Nephron progenitor cell (in vitro differentiated cells): Measurements from ENCODE around the gene COL4A1.

Source experiments
- DNase-seq: peaks from one replicate; pipeline ENCODE4 v3.0.0; 2021
- H3K27ac Mint-ChIP-seq: 2 replicates; pipeline ENCODE4 v1.8.0; 2021; ENCODE audit warnings: mild to moderate bottlenecking, moderate library complexity, mixed read lengths
- H3K27me3 Mint-ChIP-seq: 2 replicates; pipeline ENCODE4 v1.8.0; 2021; ENCODE audit warnings: mild to moderate bottlenecking, low read depth, mixed read lengths; ENCODE audit not compliant: poor library complexity
- H3K36me3 Mint-ChIP-seq: 2 replicates; pipeline ENCODE4 v1.8.0; 2021; ENCODE audit warnings: low read depth, mixed read lengths
- H3K4me1 Mint-ChIP-seq: 2 replicates; pipeline ENCODE4 v1.8.0; 2021; ENCODE audit warnings: mixed read lengths
- H3K4me3 Mint-ChIP-seq: 2 replicates; pipeline ENCODE4 v1.8.0; 2021; ENCODE audit warnings: mild to moderate bottlenecking, moderate library complexity, mixed read lengths
- H3K9me3 Mint-ChIP-seq: 2 replicates; pipeline ENCODE4 v1.8.0; 2021; ENCODE audit warnings: mild to moderate bottlenecking, moderate library complexity, mixed read lengths
- TF ChIP-seq, protein P1 (sequence below): fragments of 200-600 bp; sonication (generic); IDR thresholded peaks from 2 replicates; pipeline ENCODE4 v1.5.0; 2021; ENCODE audit warnings: antibody characterized with exemption

COL4A1 gene

DNA sequence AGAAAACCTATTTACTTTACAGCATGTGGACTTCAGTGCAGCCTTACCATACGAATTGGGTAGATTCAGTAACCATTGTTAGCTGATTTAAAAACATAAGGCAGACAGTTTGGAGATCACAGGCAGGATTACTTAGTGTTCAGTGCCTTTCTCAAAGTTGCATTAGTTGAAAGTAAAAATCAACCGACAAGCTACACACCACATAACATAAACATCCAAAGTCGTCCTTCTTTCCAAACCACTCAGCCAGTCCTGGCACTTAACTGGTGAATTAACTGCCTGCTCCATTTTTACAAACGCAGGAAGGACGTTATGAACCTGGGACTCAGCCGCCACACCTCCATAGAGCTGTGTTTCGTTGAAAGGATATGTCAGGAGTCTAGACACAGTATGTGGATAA is 91.4 kb downstream of the COL4A1 start:
- peaks cover 4% of the 10 kb centered on the region for H3K27me3 Mint-ChIP-seq
- H3K4me1 Mint-ChIP-seq = peaks cover 29% of the 10 kb centered on the region
- no peaks in the 10 kb centered on the region for H3K9me3 Mint-ChIP-seq
- H3K36me3 Mint-ChIP-seq = peaks cover 22% of the 10 kb centered on the region
- no peak overlapping the region for H3K27ac Mint-ChIP-seq
- TF ChIP-seq, protein P1, sequence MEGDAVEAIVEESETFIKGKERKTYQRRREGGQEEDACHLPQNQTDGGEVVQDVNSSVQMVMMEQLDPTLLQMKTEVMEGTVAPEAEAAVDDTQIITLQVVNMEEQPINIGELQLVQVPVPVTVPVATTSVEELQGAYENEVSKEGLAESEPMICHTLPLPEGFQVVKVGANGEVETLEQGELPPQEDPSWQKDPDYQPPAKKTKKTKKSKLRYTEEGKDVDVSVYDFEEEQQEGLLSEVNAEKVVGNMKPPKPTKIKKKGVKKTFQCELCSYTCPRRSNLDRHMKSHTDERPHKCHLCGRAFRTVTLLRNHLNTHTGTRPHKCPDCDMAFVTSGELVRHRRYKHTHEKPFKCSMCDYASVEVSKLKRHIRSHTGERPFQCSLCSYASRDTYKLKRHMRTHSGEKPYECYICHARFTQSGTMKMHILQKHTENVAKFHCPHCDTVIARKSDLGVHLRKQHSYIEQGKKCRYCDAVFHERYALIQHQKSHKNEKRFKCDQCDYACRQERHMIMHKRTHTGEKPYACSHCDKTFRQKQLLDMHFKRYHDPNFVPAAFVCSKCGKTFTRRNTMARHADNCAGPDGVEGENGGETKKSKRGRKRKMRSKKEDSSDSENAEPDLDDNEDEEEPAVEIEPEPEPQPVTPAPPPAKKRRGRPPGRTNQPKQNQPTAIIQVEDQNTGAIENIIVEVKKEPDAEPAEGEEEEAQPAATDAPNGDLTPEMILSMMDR = no peak
- no peak overlapping the region for H3K4me3 Mint-ChIP-seq
- no peak for DNase-seq

DNA sequence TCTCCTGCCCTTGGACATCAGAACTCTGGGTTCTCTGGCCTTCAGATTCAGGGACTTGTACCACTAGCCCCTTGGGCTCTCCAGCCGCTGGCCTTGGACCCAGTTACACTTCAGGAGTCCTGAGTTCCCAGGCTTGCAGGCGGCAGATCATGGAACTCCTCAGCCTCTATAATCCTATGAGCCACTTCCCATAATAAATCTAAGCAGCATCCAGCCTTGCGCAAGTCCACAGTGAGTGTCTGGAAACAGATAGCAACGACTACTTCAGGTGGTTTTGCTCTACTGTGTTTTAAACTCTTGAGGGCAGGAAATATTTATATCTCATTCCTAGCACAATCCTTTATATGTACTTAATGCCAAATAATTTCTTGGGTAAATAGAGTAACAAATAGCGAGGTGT is 92.3 kb downstream of the COL4A1 start:
- Mint-ChIP-seq H3K27me3 (peaks cover 6% of the 10 kb centered on the region), H3K27ac (no peak overlapping the region), H3K4me1 (peaks cover 29% of the 10 kb centered on the region), H3K36me3 (peaks cover 22% of the 10 kb centered on the region), H3K4me3 (no peak overlapping the region), H3K9me3 (no peaks in the 10 kb centered on the region)
- TF ChIP-seq, protein P1 = no peak
- DNase-seq = no peak

DNA sequence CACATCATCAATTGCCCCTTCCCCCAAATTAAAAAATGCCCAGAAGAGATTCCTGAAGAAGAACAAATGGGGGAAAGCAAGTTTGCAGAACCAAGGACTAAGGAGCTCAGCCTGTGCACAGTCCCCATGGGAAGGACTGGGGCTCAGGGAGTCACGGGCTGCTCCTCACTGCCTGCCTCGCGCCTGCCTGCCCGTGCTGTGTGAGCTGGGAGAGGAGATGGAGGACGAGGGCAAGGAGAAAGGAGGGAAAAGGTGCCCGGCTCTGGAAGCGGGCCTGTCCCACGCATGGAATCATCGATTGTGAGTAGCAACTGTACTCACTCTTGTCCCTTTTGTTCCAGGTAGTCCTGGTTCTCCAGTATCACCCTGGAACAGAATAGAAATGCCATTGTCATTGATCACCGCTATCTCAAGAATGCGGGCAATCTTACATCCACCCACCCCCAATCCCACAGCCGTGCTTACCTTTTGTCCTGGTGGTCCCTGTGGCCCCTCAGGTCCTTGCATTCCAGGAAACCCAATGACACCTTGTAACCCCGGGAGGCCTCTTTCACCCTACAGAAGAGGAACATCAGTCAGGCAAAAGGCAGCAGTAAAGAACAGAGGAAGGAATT is 93.4 kb downstream of the COL4A1 start:
- Mint-ChIP-seq H3K27me3 (peaks cover 6% of the 10 kb centered on the region), H3K4me1 (peaks cover 25% of the 10 kb centered on the region), H3K27ac (no peak overlapping the region), H3K9me3 (no peaks in the 10 kb centered on the region), H3K4me3 (no peak overlapping the region), H3K36me3 (peaks cover 24% of the 10 kb centered on the region)
- DNase-seq = no peak
- TF ChIP-seq, protein P1 = no peak

DNA sequence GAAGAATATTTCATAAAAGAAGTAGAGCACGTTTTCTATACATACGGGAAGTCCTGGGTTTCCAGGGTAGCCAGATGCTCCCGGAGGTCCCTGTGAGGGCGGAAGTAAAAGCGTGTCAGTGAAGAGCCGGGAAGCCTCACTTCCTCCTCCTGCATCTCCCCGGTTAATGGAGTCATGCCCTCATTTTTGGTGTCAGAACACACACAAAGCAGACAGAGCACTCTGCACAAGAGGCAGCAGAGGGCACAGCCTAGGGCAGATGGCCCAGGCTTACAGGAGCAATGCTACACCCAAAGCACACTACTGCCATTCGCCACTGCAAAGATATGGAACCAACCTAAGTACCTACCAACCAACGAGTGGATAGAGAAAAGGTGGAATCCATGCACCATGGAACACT is 94.4 kb downstream of the COL4A1 start:
- DNase-seq = no peak
- Mint-ChIP-seq H3K9me3 (no peaks in the 10 kb centered on the region), H3K27me3 (peaks cover 6% of the 10 kb centered on the region), H3K4me1 (peaks cover 24% of the 10 kb centered on the region), H3K36me3 (peaks cover 30% of the 10 kb centered on the region), H3K4me3 (no peak overlapping the region), H3K27ac (no peak overlapping the region)
- TF ChIP-seq, protein P1 = no peak

- TF ChIP-seq, protein P1 = no peak
- DNase-seq = no peak
- Mint-ChIP-seq H3K4me3 (no peak overlapping the region), H3K9me3 (no peaks in the 10 kb centered on the region), H3K27ac (no peak overlapping the region), H3K4me1 (peaks cover 28% of the 10 kb centered on the region), H3K36me3 (peaks cover 36% of the 10 kb centered on the region), H3K27me3 (peaks cover 6% of the 10 kb centered on the region)
These were observed 95.2 kb downstream of the COL4A1 start for GRCh38 chr13:110211735-110212134.

DNA sequence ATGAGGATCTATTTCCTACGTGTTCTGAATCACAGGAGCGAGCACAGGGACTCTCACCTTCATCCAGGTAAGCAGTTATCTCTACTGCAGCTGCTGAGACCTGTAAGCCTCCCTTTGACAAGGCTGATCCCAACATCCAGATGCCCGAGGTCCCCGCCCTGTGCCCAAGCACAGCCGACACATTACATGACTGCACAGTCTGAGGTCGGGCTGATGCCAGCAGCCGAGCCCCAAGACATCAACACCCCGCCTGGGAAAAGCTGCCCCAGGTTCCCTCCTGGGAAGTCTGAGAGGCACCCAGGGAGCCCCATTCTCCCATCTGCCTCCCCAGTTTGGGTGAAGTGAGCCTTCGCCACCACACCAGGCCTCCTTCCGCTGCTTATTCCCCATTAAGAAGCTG is 95.9 kb downstream of the COL4A1 start:
- H3K4me1 Mint-ChIP-seq = peaks cover 21% of the 10 kb centered on the region

More for the DNA sequence above, 95.9 kb downstream of the COL4A1 start:
- TF ChIP-seq, protein P1 = no peak
- Mint-ChIP-seq H3K36me3 (peaks cover 36% of the 10 kb centered on the region), H3K27ac (no peak overlapping the region), H3K9me3 (no peaks in the 10 kb centered on the region), H3K4me3 (no peak overlapping the region), H3K27me3 (peaks cover 6% of the 10 kb centered on the region)
- DNase-seq = no peak
